GM18505 (cell line): ENCODE measurements around the gene TEX13B.
"Not testable (repeated sequence)": the region's sequence is repeated elsewhere in the genome, so short reads cannot be mapped to it uniquely, and the experiment has no call there.

Experiments
- ATAC-seq: cut with Tn5 transposase; IDR thresholded peaks from one replicate; pipeline ENCODE4 v1.9.1; 2021; ENCODE audit not compliant: unreplicated experiment
- POLR2A ChIP-seq: IDR thresholded peaks from 4 replicates; pipeline ENCODE4 v1.6.1; 2011; ENCODE audit warnings: borderline replicate concordance; ENCODE audit not compliant: insufficient read depth, insufficient read length; ENCODE audit errors: extremely low read depth

Gene TEX13B

GRCh38 chrX:107985033-107985432 lies 2.9 kb upstream of the TEX13B start:
- no peak for TF ChIP-seq POLR2A
- ATAC-seq = no peak

- no peak for ATAC-seq
- no peak for TF ChIP-seq POLR2A
Measured at GRCh38 chrX:107979534-107979933, 2.6 kb downstream of the TEX13B start.

GRCh38 chrX:107978707-107979307 lies 3.4 kb downstream of the TEX13B start:
- TF ChIP-seq POLR2A = no peak
- ATAC-seq = no peak

- TF ChIP-seq POLR2A = no peak
- ATAC-seq = no peak
Measured at GRCh38 chrX:107978071-107978470, 4.1 kb downstream of the TEX13B start.

- TF ChIP-seq POLR2A = no peak
- no peak for ATAC-seq
Measured at GRCh38 chrX:107971636-107972035, 10.5 kb downstream of the TEX13B start.

GRCh38 chrX:107970073-107970472 lies 12.1 kb downstream of the TEX13B start:
- ATAC-seq = no peak
- TF ChIP-seq POLR2A = no peak

GRCh38 chrX:107968623-107969022 lies 13.5 kb downstream of the TEX13B start:
- TF ChIP-seq POLR2A = no peak
- ATAC-seq = no peak

- ATAC-seq = not testable (repeated sequence)
Measured at GRCh38 chrX:107955337-107955736, 26.8 kb downstream of the TEX13B start.

- no peak for TF ChIP-seq POLR2A
- ATAC-seq = no peak
Measured at GRCh38 chrX:107940095-107940494, 42.1 kb downstream of the TEX13B start.

- ATAC-seq = no peak
- TF ChIP-seq POLR2A = no peak
Measured at GRCh38 chrX:107936434-107936730, 45.8 kb downstream of the TEX13B start.

GRCh38 chrX:107935664-107936433 lies 46.3 kb downstream of the TEX13B start:
- no peak for ATAC-seq
- no peak for TF ChIP-seq POLR2A

- no peak for ATAC-seq
- TF ChIP-seq POLR2A = no peak
Measured at GRCh38 chrX:107935200-107935599, 47.0 kb downstream of the TEX13B start.

GRCh38 chrX:107934262-107934661 lies 47.9 kb downstream of the TEX13B start:
- no peak for TF ChIP-seq POLR2A

More at GRCh38 chrX:107934262-107934661, 47.9 kb downstream of the TEX13B start:
- no peak for ATAC-seq
